GM21825 (cell line): ENCODE measurements around the gene NRG2.

Source experiments
- ATAC-seq: cut with Tn5 transposase; IDR thresholded peaks from one replicate; pipeline ENCODE4 v1.9.1; 2021; ENCODE audit warnings: mild to moderate bottlenecking, moderate library complexity; ENCODE audit not compliant: unreplicated experiment

NRG2 gene

GRCh38 chr5:139821806-139822552 is 221.1 kb downstream of the NRG2 start:
- ATAC-seq = no peak

DNA sequence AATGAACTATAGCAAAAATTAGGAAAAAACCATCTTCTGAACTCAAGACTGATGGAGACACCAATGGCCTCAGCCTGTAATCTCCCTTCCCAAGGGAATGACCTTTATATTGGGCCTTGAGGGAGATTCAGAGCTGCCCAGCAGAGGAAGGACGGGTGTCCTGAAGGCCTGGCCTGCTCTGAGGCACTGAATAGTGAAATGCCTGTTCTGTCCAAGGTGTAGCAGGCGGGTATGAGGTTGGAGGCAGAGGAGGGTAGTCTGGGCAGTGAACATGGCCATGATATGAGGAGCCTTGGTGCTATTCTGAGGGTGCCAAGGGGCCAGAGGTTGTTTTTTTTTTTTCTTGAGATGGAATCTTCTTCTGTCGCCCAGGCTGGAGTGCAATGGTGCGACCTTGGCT is 222.5 kb downstream of the NRG2 start:
- ATAC-seq = no peak

DNA sequence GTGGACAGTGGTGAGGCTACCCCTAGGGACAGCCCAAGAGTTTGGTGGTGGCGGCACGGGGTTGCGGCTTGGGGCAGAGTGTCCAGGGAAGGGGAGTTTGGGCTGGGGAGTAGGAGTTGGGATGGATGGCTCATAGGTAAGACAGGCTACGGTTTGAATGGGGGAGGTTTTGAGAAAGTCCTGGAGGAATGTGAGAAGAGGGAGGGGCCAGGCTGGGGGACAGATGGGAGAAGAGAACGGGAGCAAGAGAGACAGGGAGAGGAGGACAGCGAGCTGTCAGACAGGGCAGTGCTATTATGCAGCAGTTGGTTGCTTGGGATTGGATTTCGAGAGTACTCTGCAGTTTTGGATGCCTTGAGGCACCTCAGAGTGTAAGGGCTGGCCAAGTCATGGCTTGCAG is 223.0 kb downstream of the NRG2 start:
- ATAC-seq = no peak

DNA sequence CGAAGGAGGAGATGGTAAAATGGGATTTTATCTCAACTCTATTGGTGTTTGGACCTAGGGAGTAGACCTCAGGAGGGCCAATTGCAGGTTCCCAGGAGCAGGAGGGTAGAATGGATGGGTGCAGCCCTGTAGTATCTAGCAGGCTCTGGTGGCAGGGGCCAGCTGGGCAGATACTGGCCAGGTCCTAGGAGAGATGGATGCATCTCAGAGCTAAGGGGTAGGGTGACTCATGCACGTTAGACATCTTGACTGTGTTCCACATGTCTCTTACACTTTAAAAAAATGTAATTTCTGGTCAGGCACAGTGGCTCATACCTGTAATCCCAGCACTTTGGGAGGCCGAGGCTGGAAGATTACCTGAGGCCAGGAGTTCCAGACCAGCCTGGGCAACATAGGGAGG is 225.1 kb downstream of the NRG2 start:
- ATAC-seq = no peak

DNA sequence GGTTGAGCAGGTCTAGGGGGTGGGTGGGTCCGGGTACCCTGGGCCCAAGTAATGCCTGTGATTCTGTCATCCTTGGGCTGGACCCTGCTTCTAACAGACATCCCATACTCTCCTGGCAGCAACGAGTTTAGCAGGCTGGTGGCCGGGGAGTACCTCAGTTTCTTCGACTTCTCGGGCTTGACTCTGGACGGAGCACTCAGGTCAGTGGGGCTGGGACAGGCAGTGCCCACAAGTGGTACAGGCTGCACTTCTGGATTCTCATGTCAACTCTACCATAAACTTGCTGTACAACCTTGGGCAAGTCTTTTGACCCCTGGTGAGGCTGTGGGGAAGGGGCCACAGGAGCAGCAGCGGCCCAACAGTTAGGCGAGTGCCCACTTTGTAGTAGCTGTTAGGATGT is 225.7 kb downstream of the NRG2 start:
- no peak for ATAC-seq

GRCh38 chr5:139816566-139816965 is 226.5 kb downstream of the NRG2 start:
- no peak for ATAC-seq

DNA sequence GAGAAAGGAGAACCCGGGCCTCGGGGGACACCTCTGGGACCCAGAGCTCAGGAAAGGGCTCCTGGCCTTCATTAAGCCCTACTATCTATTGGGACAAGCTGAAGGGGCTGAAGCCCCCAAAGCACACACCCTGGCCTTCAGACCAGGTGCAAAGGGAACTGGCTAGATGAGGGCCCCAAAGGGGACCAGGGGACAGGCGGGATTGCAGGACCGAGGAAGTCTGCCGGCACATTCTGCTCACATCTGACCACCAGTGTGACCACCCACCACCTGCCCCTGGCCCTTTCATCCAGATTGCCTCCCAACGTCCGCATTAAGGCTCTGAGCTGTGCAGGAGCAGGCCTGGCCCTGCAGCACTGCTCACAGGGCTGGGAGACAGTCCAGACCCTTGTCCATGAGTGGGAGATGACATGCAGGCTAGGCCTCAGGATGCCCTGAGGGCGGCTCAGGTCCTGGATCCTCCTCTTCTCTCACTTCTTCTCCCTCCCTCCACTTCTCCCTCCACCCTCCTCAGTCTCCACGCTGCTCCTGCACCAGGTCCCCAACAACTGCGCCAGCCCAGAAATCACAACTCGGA is 228.3 kb downstream of the NRG2 start:
- no peak for ATAC-seq

DNA sequence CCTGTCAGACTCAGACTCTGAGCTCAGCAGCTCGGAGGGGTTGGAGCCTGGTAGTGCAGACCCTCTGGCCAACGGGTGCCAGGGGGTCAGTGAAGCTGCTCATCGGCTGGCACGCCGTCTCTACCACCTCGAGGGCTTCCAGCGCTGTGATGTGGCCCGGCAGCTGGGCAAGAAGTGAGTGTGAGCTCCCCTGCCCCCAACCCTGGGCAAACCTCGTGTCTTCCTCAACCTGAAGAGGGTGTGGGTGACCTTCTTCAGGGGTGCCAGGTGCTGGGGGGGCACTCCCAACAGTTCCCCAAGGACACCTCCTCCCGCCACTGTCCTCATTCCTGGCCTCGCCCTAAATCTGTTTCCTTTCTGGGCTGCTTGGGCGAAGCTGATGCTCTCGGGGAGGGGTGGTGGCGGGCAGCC is 228.9 kb downstream of the NRG2 start:
- ATAC-seq = no peak

GRCh38 chr5:139812836-139813805 is 230.0 kb downstream of the NRG2 start:
- no peak for ATAC-seq

DNA sequence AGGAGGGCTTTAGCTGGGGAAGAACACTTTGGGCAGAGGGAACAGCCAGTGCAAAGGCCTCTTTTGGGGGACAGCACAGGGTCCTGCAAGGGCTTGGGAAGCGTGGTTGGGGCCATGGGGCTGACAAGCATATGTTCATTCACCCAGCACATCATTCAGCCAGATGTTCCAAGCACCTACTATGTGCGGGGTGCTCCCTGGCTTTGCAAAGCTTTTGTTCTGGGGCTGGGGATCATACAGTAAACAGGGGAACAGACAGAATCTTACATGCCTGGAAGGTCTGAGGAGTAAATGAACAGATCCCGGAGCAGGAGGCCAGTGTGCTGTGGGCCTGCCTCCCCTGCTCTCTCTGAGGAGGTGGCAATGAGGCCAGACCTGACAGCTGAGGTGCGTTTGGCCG is 230.8 kb downstream of the NRG2 start:
- ATAC-seq = no peak

- ATAC-seq = no peak
Measured at GRCh38 chr5:139811274-139811607, 231.9 kb downstream of the NRG2 start.

DNA sequence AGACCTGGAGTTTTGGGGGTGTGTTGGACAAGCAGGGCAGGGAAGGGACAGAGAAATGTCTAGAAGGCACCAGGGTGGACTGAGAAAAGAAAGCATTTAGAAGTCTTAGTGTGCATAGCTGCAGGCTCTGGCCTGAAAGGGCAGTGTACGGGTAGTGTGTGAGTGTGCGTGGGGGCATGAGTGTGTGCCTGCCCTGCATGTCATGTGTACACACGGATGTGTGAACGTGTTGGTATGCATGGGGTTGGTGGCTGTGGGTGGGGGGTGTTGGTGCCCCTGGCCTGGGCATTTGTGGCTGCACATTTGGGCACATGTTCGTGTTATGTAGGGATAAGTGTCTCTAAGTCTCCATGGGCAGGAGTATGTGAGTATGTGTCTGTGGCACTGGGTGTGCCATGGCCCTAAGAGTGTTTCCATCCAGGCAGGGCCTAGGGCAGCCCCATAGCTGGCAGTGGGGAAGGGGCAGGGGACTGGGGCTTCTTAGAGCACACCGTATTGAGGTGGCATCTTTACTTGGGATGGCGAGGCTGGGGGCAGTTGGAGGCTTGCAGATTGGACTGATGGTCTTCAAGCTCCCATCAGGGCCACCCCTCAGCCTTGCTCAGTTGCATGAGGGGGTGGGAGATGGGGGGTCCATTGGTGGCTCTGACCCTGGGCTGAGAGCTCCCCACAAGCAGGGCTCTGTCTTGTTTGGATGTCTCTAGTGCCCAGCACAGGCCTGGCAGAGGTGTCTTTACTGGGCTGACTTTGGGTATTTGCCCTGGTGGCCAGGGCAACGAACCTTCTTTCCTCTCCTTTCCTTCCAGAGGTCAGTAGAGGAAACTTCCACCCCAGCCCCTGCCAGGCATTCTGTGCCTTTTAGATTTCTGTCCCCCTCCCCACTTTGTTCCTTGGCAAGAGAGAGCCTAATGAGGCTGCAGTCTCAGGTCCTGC is 232.5 kb downstream of the NRG2 start:
- no peak for ATAC-seq

GRCh38 chr5:139809331-139809810 is 233.7 kb downstream of the NRG2 start:
- no peak for ATAC-seq

- no peak for ATAC-seq
Measured at GRCh38 chr5:139808481-139809330, 234.4 kb downstream of the NRG2 start.

DNA sequence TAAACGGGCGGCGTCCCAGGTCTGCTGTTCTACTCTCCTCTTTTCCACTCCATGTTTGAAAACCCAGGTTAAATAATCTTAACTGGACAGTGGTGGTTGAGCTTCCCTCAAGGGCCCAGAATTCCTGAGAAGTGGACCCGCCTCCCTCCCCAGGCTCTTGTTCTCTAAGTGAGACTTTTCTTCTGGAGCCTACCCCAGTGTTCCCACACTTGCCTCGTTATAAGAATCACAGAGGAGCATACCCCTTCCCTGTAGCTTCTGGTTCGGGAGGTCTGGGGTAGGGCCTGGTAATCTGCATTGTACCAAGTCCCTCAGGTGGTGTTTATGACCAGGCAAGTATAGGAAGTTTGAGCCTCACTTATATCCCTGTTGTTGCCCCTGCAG is 235.5 kb downstream of the NRG2 start:
- no peak for ATAC-seq

- no peak for ATAC-seq
Measured at GRCh38 chr5:139806726-139807646, 236.1 kb downstream of the NRG2 start.

DNA sequence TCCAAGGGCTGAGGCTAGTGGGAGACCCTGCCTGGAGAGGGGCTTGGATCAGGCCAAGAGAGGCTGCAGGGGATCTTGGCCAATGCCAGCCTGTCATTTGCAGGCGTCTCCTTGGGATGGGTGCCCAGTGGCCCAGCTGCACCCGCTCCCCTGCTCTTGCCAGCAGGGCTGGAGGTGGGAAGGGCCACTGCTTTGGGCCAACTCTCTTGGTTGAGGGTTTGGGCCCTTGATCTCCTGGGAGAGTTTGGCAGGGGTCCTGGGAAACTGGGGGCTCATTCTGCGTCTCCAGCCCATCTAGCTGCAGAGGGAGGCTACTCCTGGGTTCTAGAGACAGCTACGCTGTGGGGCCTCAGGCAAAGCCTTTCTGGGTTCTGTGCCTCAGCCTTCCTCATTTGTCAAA is 237.0 kb downstream of the NRG2 start:
- ATAC-seq = no peak

DNA sequence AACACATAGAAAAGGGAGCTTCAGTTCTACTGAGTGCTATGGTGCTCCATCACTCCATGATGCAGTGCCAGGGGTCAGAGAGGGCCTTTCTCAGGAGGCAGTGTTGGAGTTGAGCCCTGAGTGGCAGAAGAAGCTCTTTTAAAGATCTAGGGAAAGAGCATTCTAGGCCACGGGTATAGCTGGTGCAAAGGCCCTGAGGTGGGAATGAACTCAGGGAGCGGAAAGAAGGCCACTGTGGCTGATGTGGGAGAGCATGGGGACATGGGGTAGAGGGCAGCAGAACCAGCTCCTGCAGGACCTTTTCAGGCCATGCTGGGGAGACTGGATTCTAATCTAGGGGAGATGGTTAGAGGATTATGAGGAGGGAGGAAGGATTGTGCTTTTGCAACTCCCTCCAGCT is 237.6 kb downstream of the NRG2 start:
- ATAC-seq = no peak
